ENCODE measurements around the gene TPCN2. TPM values are rescaled to one million over a fixed set of nuclear protein-coding genes. Genes with fewer than 3 reads are reported as not detected.

TPCN2 gene
- total RNA-seq, 4 donors from 2014 or later, result 1.4 to 4.1 (median 3.3) TPM

DNA sequence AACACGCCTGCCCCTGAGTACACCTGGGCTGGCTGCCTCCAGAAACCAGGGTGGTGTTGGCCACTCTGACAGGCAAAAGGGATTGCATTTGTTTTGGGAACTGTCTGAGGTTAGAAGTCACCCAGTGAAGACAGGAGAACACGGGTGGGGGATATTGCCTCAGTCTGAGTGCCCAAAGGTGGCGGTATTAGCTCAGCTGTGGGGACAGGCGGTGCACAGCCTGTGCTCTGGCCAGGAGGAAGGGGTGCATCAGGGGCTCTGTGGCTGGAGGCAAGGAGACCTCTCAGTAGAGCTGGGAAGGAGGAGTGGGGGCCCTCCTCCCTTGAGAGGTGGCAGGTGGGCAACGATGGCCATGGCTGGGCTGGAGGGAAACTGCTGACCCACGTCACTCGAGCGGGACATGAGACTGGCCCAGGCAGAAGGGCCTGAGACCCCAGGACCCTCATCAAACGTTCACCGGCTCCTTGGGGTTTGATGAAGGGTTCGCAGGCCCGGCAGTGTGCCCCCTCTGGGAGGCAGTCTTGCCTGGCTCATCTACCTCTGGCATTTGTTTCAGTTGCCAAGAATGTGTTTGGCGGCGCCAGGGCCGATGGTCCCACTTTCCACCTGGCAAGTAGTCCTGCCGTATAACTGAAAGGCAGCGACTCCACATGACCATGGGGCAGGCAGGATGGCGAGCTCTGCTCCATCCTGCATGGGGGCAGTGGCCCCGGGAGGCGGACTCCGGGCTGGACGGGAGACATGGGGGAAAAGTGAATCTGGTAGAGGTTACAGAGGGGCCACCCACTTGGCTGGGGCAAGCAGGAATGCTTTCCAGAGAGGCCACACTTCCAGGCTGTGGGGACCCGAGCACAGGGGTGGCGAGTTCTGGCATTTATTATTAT lies 54.2 kb downstream of the TPCN2 start:
- H3K27ac ChIP-seq, result no peak overlapping the region
- intact Hi-C loops (cut with DNase I; ENCODE audit: low total_unique reads) (no loop called here), in situ Hi-C loops (cut with MboI; ENCODE audit: low sequenced_read_pairs in 4 of 4) (loop anchor here (10.0 to 25.0 kb wide), 4 partner anchors 509 to 559 kb away; partner anchors contain the start of gene CCND1 (in 1 of the 4))
- no peak overlapping the region for H3K4me3 ChIP-seq
- TF ChIP-seq POLR2A (IDR thresholded peaks at IDR 0.05), result no peak
- TF ChIP-seq, protein P1, sequence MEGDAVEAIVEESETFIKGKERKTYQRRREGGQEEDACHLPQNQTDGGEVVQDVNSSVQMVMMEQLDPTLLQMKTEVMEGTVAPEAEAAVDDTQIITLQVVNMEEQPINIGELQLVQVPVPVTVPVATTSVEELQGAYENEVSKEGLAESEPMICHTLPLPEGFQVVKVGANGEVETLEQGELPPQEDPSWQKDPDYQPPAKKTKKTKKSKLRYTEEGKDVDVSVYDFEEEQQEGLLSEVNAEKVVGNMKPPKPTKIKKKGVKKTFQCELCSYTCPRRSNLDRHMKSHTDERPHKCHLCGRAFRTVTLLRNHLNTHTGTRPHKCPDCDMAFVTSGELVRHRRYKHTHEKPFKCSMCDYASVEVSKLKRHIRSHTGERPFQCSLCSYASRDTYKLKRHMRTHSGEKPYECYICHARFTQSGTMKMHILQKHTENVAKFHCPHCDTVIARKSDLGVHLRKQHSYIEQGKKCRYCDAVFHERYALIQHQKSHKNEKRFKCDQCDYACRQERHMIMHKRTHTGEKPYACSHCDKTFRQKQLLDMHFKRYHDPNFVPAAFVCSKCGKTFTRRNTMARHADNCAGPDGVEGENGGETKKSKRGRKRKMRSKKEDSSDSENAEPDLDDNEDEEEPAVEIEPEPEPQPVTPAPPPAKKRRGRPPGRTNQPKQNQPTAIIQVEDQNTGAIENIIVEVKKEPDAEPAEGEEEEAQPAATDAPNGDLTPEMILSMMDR (IDR thresholded peaks at IDR 0.05 in 4 of 5, conservative IDR thresholded peaks at IDR 0.05 in 1 of 5), result no peak
- no peaks in the 10 kb centered on the region for H3K9me3 ChIP-seq
- H3K27me3 ChIP-seq, result peaks cover 0 to 6% (median 5%) of the 10 kb centered on the region in 3 donors
- DNase-seq, result no peak
- H3K4me1 ChIP-seq, result no peaks in the 10 kb centered on the region
- ATAC-seq, result no peak
- H3K36me3 ChIP-seq, result no peaks in the 10 kb centered on the region

DNA sequence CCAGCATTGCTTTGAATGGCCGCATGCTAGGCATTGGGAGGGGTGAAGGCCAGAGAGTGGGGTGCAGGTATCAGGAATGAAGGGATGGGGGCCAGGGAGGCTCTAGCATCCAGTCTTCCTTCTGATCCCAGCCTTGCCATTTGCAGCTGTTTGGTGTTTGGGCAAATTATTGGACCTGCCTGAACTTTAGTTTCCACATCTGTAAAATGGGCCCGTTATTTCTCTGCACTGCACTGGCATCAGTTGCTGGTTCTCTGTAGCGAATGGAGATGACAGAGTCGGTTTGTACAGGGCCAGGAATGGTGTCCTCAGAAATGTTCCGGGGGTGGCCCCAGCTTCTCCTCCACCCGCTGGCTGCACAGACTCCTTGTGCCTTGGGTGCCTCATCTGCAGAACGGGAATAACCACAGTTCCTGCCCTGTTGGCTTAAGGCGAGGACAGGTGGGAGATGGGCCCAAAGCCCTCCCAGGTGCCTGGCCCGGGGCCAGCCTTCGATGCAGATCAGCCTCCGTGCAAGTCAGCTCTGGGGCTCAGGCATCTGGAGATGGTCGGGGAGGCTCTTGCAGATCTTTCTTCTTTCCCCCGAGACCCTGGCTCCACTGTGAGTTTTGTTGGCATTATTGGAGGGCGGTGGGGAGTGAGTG lies 55.6 kb downstream of the TPCN2 start:
- TF ChIP-seq POLR2A (IDR thresholded peaks at IDR 0.05), result no peak
- TF ChIP-seq, protein P1 (IDR thresholded peaks at IDR 0.05 in 4 of 5, conservative IDR thresholded peaks at IDR 0.05 in 1 of 5), result no peak
- Histone ChIP-seq H3K27ac (no peak overlapping the region), H3K4me3 (no peak overlapping the region), H3K4me1 (no peaks in the 10 kb centered on the region), H3K36me3 (no peaks in the 10 kb centered on the region), H3K27me3 (peaks cover 0 to 6% (median 5%) of the 10 kb centered on the region in 3 donors), H3K9me3 (no peaks in the 10 kb centered on the region)
- in situ Hi-C loops (cut with MboI; ENCODE audit: low sequenced_read_pairs in 4 of 4), result loop anchor here (10.0 to 25.0 kb wide), 4 partner anchors 508 to 558 kb away; partner anchors contain the start of gene CCND1 (in 1 of the 4)
- intact Hi-C loops (cut with DNase I; ENCODE audit: low total_unique reads), result no loop called here
- ATAC-seq (no peak), DNase-seq (no peak)

DNA sequence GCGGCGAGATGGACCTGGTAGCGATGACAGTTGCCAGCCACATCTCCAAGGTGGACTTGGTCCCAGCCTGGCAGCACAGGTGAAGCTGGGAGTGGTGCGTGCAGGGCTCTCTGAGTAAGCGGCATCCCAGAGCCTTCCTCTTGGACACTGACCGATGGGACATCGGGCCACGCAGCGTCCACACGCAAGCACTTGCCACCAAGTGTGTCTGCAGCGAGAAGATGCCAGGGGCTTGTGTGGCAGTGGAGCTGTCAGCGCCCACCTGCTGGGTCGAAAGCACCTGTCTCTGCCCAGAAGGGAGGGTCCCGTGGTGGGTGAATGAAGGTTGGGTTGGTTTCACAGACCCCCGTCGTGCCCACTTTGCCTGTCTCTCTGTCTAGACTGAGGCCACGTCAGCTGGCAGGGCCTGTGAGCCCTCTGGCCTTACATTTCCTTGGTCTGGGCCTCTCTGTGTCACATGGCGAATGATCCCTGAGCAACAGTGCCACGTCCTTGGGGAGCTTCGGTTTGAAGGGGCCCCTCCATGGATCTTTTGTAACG lies 56.2 kb downstream of the TPCN2 start:
- DNase-seq (no peak), ATAC-seq (no peak)
- TF ChIP-seq POLR2A (IDR thresholded peaks at IDR 0.05), result no peak
- TF ChIP-seq, protein P1 (IDR thresholded peaks at IDR 0.05 in 4 of 5, conservative IDR thresholded peaks at IDR 0.05 in 1 of 5), result no peak
- Histone ChIP-seq H3K27me3 (peaks cover 0 to 6% (median 5%) of the 10 kb centered on the region in 3 donors), H3K9me3 (no peaks in the 10 kb centered on the region), H3K27ac (no peak overlapping the region), H3K4me3 (no peak overlapping the region), H3K4me1 (no peaks in the 10 kb centered on the region), H3K36me3 (no peaks in the 10 kb centered on the region)
- in situ Hi-C loops (cut with MboI; ENCODE audit: low sequenced_read_pairs in 4 of 4) (loop anchor here (10.0 to 25.0 kb wide), 4 partner anchors 507 to 557 kb away; partner anchors contain the start of gene CCND1 (in 1 of the 4)), intact Hi-C loops (cut with DNase I; ENCODE audit: low total_unique reads) (no loop called here)

DNA sequence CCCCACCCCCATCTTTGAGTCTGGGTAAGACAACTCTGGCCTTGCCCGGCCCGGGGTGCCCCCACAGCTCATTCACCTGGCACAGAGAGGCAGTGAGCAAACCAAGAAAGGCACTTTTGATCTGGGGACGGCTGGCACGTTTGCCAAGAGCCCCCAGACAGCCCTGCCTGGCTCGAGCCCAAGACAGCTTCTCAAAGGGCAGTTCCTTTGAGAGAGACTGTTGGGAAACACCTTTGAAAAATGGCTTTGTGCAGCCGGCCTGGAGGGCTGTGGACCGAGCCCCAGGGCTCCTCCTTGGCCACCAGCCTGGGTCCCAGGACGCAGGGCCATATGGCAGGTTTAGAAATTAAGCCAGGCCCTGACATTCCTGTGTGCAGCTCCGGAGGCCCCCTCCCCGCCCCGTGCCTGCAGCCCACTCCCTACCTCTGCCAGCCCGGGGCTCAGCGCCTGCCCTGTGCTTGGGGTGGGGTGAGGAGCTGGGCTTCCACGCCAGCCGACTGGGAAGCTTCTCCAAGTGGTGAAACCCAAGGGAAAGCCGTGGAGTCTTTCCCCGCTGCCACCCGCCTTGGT lies 56.8 kb downstream of the TPCN2 start:
- intact Hi-C loops (cut with DNase I; ENCODE audit: low total_unique reads), result no loop called here
- H3K36me3 ChIP-seq, result no peaks in the 10 kb centered on the region
- ATAC-seq (no peak), DNase-seq (no peak)
- H3K27ac ChIP-seq, result no peak overlapping the region
- no peak overlapping the region for H3K4me3 ChIP-seq
- no peak for TF ChIP-seq POLR2A (IDR thresholded peaks at IDR 0.05)
- TF ChIP-seq, protein P1 (IDR thresholded peaks at IDR 0.05 in 4 of 5, conservative IDR thresholded peaks at IDR 0.05 in 1 of 5), result no peak
- H3K27me3 ChIP-seq, result peaks cover 0 to 6% (median 4%) of the 10 kb centered on the region in 3 donors
- no peaks in the 10 kb centered on the region for H3K9me3 ChIP-seq
- in situ Hi-C loops (cut with MboI; ENCODE audit: low sequenced_read_pairs in 4 of 4), result loop anchor here (10.0 to 25.0 kb wide), 4 partner anchors 507 to 557 kb away; partner anchors contain the start of gene CCND1 (in 1 of the 4)
- H3K4me1 ChIP-seq, result no peaks in the 10 kb centered on the region

Data from gastrocnemius medialis (tissue), 4 donors.